H1 (cell line): ENCODE data around the gene TMCC3. TPM values are rescaled to one million over a fixed set of nuclear protein-coding genes. Genes with fewer than 3 reads are reported as not detected.
"Not testable (repeated sequence)": the region's sequence is repeated elsewhere in the genome, so short reads cannot be mapped to it uniquely, and the experiment has no call there.

Experiments
- CTCF ChIA-PET: fragments of 300-600 bp; sonication (Branson Sonifier 250); formaldehyde crosslinking; loops from one replicate; lab custom pipeline; 2021; ENCODE audit not compliant: partially characterized antibody; lab: Charles Lee
- POLR2A ChIA-PET: fragments of 300-600 bp; sonication (Branson Sonifier 250); formaldehyde crosslinking; loops from one replicate; lab custom pipeline; 2021; ENCODE audit warnings: inconsistent platforms; ENCODE audit not compliant: partially characterized antibody; lab: Charles Lee
- DNase-seq, 2 experiments: peaks; one replicate each; pipeline versions ENCODE4 v3.0.0 to v3.0.0-alpha.2; 2010 to 2022; ENCODE audit warnings: low spot score in 2 of 2, low read depth in 1 of 2, mixed read lengths in 1 of 2
- FAIRE-seq: peaks from 2 replicates; lab custom pipeline; 2011; peaks lifted over from hg19 to GRCh38; lab: Jason Lieb, UNC
- H2AFZ ChIP-seq: 2 replicates; pipeline ENCODE4 v1.8.1; 2012; ENCODE audit warnings: low read length, inconsistent platforms
- H2AK5ac ChIP-seq: 2 replicates; pipeline ENCODE4 v1.6.1; 2013; ENCODE audit warnings: low read depth, low read length
- H2BK120ac ChIP-seq: replicated peaks from 2 replicates; pipeline ENCODE3; 2013; ENCODE audit warnings: low read depth, low read length, inconsistent platforms
- H2BK12ac ChIP-seq: 2 replicates; pipeline ENCODE4 v1.6.1; 2013; ENCODE audit warnings: low read depth, low read length
- H2BK15ac ChIP-seq: 2 replicates; pipeline ENCODE4 v1.6.1; 2013; ENCODE audit warnings: low read length
- H2BK20ac ChIP-seq: 2 replicates; pipeline ENCODE4 v1.6.1; 2013; ENCODE audit warnings: low read length
- H2BK5ac ChIP-seq: 2 replicates; pipeline ENCODE4 v1.6.1; 2013; ENCODE audit warnings: low read depth, low read length
- H3K14ac ChIP-seq: 2 replicates; pipeline ENCODE4 v1.6.1; 2013; ENCODE audit warnings: inconsistent platforms; ENCODE audit not compliant: insufficient read length
- H3K18ac ChIP-seq: 2 replicates; pipeline ENCODE4 v1.6.1; 2013; ENCODE audit warnings: low read length; ENCODE audit errors: extremely low read depth
- H3K23ac ChIP-seq: 2 replicates; pipeline ENCODE4 v1.6.1; 2013; ENCODE audit warnings: inconsistent platforms; ENCODE audit not compliant: insufficient read length
- H3K23me2 ChIP-seq: 2 replicates; pipeline ENCODE4 v1.6.1; 2013; ENCODE audit warnings: low read depth, low read length
- H3K27ac ChIP-seq: 2 replicates; pipeline ENCODE4 v1.6.1; 2011; ENCODE audit warnings: low read depth, low read length, inconsistent platforms
- H3K27me3 ChIP-seq, 4 experiments: replicated peaks in 1 of 4; 1 replicate in 1 of 4; 2 replicates in 3 of 4; pipeline versions ENCODE4 v1.6.1 to v1.8.1; 2011 to 2013; ENCODE audit warnings: low read length in 3 of 4, mild to moderate bottlenecking in 3 of 4, inconsistent platforms in 2 of 4, mixed read lengths in 2 of 4, moderate library complexity in 1 of 4; ENCODE audit not compliant: control insufficient read depth in 3 of 4, insufficient read depth in 3 of 4; ENCODE audit errors: extremely low read depth in 1 of 4
- H3K36me3 ChIP-seq, 4 experiments: 2 replicates each; pipeline versions ENCODE4 v1.6.1 to v1.8.1; 2011 to 2013; ENCODE audit warnings: mild to moderate bottlenecking in 4 of 4, low read length in 3 of 4, moderate library complexity in 2 of 4, control low read depth in 1 of 4, inconsistent platforms in 1 of 4; ENCODE audit not compliant: insufficient read depth in 4 of 4, control insufficient read depth in 2 of 4
- H3K4ac ChIP-seq: replicated peaks from 2 replicates; pipeline ENCODE3; 2013; ENCODE audit warnings: low read length, low read depth, mixed read lengths, inconsistent platforms; ENCODE audit not compliant: insufficient read length
- H3K4me1 ChIP-seq, 4 experiments: replicated peaks in 1 of 4; 1 replicate in 1 of 4; 2 replicates in 3 of 4; pipeline versions ENCODE4 v1.6.1 to v1.8.1; 2011 to 2013; ENCODE audit warnings: low read length in 3 of 4, inconsistent platforms in 2 of 4, mixed read lengths in 1 of 4; ENCODE audit not compliant: insufficient read depth in 4 of 4, control insufficient read depth in 3 of 4
- H3K4me2 ChIP-seq, 2 experiments: 2 replicates each; pipeline versions ENCODE4 v1.6.1 to v1.8.1; 2011 to 2013; ENCODE audit warnings: low read depth in 2 of 2, low read length in 2 of 2, control low read depth in 1 of 2, inconsistent platforms in 1 of 2, mild to moderate bottlenecking in 1 of 2; ENCODE audit not compliant: insufficient read depth in 1 of 2
- H3K4me3 ChIP-seq, 4 experiments: fragments of 200-600, 300-600 bp in 1 of 4; sonication (generic), shearing (Covaris generic), sonication (Bioruptor Twin) in 1 of 4; 2 replicates each; pipeline versions ENCODE4 v1.5.1 to v1.8.1; 2011 to 2016; ENCODE audit warnings: low read length in 4 of 4, low read depth in 3 of 4, control low read depth in 2 of 4, inconsistent platforms in 2 of 4, mild to moderate bottlenecking in 2 of 4, mixed read lengths in 1 of 4, moderate library complexity in 1 of 4; ENCODE audit not compliant: insufficient read depth in 2 of 4; ENCODE audit errors: extremely low read depth in 1 of 4
- H3K56ac ChIP-seq: replicated peaks from 2 replicates; pipeline ENCODE3; 2013; ENCODE audit warnings: low read depth, mild to moderate bottlenecking, mixed read lengths, low read length, inconsistent platforms; ENCODE audit not compliant: insufficient read length
- H3K79me1 ChIP-seq: 2 replicates; pipeline ENCODE4 v1.6.1; 2013; ENCODE audit warnings: low read depth, low read length, control low read depth
- H3K79me2 ChIP-seq, 2 experiments: 2 replicates each; pipeline versions ENCODE4 v1.6.1 to v1.8.1; 2012 to 2013; ENCODE audit warnings: low read length in 2 of 2, mild to moderate bottlenecking in 2 of 2, inconsistent platforms in 1 of 2; ENCODE audit not compliant: insufficient read depth in 2 of 2, control insufficient read depth in 1 of 2
- H3K9ac ChIP-seq, 4 experiments: replicated peaks in 1 of 4; 1 replicate in 1 of 4; 2 replicates in 3 of 4; pipeline versions ENCODE4 v1.6.1 to v1.8.1; 2011 to 2013; ENCODE audit warnings: low read depth in 3 of 4, low read length in 3 of 4, control low read depth in 2 of 4, mild to moderate bottlenecking in 2 of 4, moderate library complexity in 2 of 4, inconsistent platforms in 1 of 4; ENCODE audit errors: extremely low read depth in 1 of 4
- H3K9me3 ChIP-seq, 2 experiments: 2 replicates each; pipeline versions ENCODE4 v1.6.1 to v1.8.1; 2012 to 2013; ENCODE audit warnings: mild to moderate bottlenecking in 2 of 2, moderate library complexity in 2 of 2, control low read depth in 1 of 2, inconsistent platforms in 1 of 2, low read depth in 1 of 2, low read length in 1 of 2, mixed read lengths in 1 of 2; ENCODE audit not compliant: insufficient read depth in 2 of 2
- H4K20me1 ChIP-seq, 2 experiments: replicated peaks in 1 of 2; 2 replicates each; pipeline versions ENCODE3 to v1.8.1; 2011 to 2013; ENCODE audit warnings: inconsistent platforms in 2 of 2, low read length in 2 of 2, mild to moderate bottlenecking in 1 of 2; ENCODE audit not compliant: insufficient read depth in 2 of 2, control insufficient read depth in 1 of 2
- H4K5ac ChIP-seq: 2 replicates; pipeline ENCODE4 v1.6.1; 2013; ENCODE audit warnings: low read length, low read depth, mixed read lengths, inconsistent platforms; ENCODE audit not compliant: insufficient read length
- H4K8ac ChIP-seq: 2 replicates; pipeline ENCODE4 v1.8.0; 2013; ENCODE audit warnings: mild to moderate bottlenecking, moderate library complexity, low read length, inconsistent platforms; ENCODE audit not compliant: insufficient read depth; ENCODE audit errors: extremely low read depth
- H4K91ac ChIP-seq: replicated peaks from 2 replicates; pipeline ENCODE3; 2013; ENCODE audit warnings: low read length, mixed read lengths, inconsistent platforms; ENCODE audit not compliant: insufficient read length
- WGBS, 2 experiments: shearing (Covaris generic) in 1 of 2; methylation state at CpG; one replicate each; pipeline versions ENCODE4 v1.1.6 to v1.1.7; 2013 to 2015; ENCODE audit warnings: low lambda C conversion rate in 2 of 2, mixed read lengths in 2 of 2, inconsistent platforms in 1 of 2, low coverage in 1 of 2, missing lambda C conversion rate in 1 of 2; ENCODE audit not compliant: insufficient replicate concordance in 2 of 2, insufficient coverage in 1 of 2, insufficient read length in 1 of 2; ENCODE audit errors: extremely low coverage in 1 of 2, missing lambda C conversion rate in 1 of 2; 5-methylcytosine and 5-hydroxymethylcytosine counted together
- polyA plus RNA-seq, 7 experiments: library from polyadenylated mRNA; depleted of rRNA in 3 of 7; stranded (reverse) in 5 of 7; unstranded in 2 of 7; fragments of >200 nt in 5 of 7; fragments of 200-250 nt in 2 of 7; gene quantifications; 1 replicate in 5 of 7; 2 replicates in 1 of 7; 4 replicates in 1 of 7; pipeline versions ENCODE4 v1.2.1 to v1.2.3, GENCODE V29; 2011 to 2013; ENCODE audit warnings: missing spikeins in 2 of 7, mixed read lengths in 2 of 7
- total RNA-seq: library from RNA; stranded (reverse); fragmentation: NEBNext Ultra II Directional; extraction: Animal tissue kit (Norgen Biotek cat#: 25700); gene quantifications from 2 replicates; pipeline ENCODE4 v1.2.1, GENCODE V29; 2021

The TMCC3 gene
- total and polyA plus RNA-seq, 2 of the 8 experiments (the other 6 are each of a cell fraction or from before 2014, with no cell fraction given) = 1.7 to 4.1 TPM

- H3K23me2 ChIP-seq, H3K9me3 ChIP-seq, H3K79me1 ChIP-seq, H3K4ac ChIP-seq, H3K56ac ChIP-seq, H3K23ac ChIP-seq, H3K36me3 ChIP-seq, H2BK20ac ChIP-seq, H3K27ac ChIP-seq, H3K14ac ChIP-seq, DNase-seq, H3K79me2 ChIP-seq, H3K4me3 ChIP-seq, FAIRE-seq, H2BK5ac ChIP-seq, H3K9ac ChIP-seq, H2AFZ ChIP-seq, H4K8ac ChIP-seq, CTCF ChIA-PET, H2AK5ac ChIP-seq, H4K91ac ChIP-seq, H3K18ac ChIP-seq, H4K20me1 ChIP-seq, POLR2A ChIA-PET, H3K4me1 ChIP-seq, H2BK15ac ChIP-seq, H4K5ac ChIP-seq, H3K4me2 ChIP-seq, H3K27me3 ChIP-seq, H2BK12ac ChIP-seq, H2BK120ac ChIP-seq: not testable (repeated sequence)
- WGBS, 2 experiments = 84% methylated on average over 7 of the region's 7 CpGs; no CpG with 5 or more reads in 1 of the 2 experiments
Measured at GRCh38 chr12:94692826-94693225, 42.5 kb upstream of the TMCC3 start.
